ENCODE measurements around the gene EPO. TPM values are rescaled to one million over a fixed set of nuclear protein-coding genes. Genes with fewer than 3 reads are reported as not detected.

The EPO gene
- not detected in 2 replicates for total RNA-seq

DNA sequence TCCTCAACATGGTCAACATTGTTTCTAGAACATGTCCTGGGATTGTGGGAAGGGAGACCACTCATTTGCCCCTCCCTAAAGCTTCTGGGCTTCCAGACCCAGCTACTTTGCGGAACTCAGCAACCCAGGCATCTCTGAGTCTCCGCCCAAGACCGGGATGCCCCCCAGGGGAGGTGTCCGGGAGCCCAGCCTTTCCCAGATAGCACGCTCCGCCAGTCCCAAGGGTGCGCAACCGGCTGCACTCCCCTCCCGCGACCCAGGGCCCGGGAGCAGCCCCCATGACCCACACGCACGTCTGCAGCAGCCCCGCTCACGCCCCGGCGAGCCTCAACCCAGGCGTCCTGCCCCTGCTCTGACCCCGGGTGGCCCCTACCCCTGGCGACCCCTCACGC, at the start of gene EPO:
EPO (plus strand) TSS at position 190 of the 392 bp plus-strand sequence. CDS start 513 bp downstream, outside the sequence.
- DNase-seq (ENCODE audit: low read depth in 2 of 2) = no peak

DNA sequence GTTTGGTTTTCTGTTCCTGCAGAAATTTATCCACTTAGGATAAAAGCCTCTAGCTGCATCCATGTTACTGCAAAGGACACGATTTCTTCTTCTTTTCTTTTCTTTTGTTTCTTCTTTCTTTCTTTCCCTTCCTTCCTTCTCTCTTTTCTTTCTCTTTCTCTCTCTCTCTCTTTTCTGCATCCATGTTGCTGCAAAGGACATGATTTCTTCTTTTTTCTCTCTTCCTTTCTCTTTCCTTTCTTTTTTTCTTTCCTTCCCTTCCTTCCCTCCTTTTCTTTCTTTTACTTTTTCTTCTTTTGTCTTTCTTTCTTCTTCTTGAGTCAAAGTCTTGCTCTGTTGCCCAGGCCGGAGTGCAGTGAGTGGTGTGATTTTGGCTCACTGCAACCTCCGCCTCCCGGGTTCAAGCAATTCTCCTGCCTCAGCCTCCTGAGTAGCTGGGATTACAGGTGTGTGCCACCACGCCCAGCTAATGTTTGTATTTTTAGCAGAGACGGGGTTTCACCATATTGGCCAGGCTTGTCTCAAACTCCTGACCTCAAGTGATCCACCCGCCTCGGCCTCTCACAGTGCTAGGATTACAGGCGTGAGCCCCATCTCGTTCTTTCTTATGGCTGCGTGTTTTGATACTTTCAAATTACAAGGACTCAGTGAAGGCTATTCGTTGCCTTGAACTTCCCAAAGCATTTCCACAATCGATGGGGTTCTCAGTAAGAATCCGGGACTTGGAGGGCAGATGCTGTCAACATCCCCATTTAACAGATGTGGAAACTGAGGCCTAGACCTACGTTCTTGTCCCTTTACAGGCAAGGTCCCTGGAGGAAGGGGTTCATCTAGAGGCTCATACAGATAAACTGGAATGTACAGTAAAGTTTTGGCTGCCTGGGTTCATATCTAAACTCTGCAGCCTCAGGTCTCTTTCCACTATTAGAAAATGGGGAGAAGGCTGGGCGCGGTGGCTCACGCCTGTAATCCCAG, 48.6 kb upstream of the EPO start:
- DNase-seq (ENCODE audit: low read depth in 2 of 2) = no peak

DNA sequence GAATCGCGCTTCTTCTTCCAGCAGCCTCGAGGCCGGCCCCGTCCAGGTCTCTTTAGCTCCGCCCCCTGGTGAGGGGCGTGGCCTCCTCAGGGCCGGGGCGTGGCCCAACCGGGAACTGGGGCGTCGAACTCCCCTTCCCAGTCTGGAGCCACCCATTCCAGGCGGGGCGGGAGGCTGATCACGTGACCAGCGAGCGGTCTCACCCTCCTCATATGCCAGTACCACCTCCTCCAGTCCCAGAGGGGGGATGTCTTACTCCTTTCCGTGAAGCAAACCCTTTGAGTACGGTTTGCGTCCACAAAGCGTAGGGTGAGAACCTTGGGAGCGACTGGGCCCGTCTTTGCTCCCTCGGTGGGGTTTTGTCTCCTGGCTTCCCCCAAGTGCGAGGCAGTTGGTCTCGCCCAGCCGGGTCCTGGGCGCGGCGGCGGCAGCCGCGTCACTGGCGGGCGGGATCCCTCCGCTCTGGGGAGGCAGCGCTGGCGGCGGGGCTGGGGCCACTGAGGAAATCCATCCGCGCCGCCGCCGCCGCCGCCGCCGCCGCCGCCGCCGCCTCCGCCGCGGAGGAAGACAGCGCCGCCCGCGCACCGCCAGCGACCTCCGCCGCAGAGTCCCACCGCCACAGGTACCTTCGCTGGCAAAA, 46.8 kb upstream of the EPO start, which contains the start of gene GNB2:
GNB2 (plus strand) TSS at position 439 of the 640 bp plus-strand sequence. CDS start 2,526 bp downstream, outside the sequence.
- peak; percentile 99 for DNase-seq (ENCODE audit: low read depth in 2 of 2)

DNA sequence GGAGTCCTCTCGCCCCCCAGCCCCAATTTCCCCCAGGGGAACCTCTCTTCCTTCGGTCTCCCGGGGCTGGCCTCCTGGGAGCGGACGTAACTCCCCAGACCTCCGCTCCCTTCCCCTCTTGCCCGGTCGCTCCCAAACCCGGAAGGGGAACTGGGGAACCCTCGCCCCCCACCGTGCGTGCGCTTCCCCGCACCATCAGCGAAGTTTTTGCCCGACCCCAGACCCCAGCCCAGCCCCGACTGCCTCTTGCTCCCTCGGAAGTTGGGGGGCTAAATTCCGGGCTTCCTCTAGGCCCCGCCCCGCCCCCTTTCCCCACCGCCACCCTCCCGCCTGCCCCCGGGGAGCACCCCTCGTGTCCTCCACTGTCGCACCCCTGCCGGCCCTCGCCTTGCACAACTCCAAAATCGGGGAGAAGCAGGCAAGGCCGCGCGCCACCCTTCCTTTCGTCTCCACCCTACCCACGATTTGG, 46.3 kb upstream of the EPO start:
- no peak for DNase-seq (ENCODE audit: low read depth in 2 of 2)

DNA sequence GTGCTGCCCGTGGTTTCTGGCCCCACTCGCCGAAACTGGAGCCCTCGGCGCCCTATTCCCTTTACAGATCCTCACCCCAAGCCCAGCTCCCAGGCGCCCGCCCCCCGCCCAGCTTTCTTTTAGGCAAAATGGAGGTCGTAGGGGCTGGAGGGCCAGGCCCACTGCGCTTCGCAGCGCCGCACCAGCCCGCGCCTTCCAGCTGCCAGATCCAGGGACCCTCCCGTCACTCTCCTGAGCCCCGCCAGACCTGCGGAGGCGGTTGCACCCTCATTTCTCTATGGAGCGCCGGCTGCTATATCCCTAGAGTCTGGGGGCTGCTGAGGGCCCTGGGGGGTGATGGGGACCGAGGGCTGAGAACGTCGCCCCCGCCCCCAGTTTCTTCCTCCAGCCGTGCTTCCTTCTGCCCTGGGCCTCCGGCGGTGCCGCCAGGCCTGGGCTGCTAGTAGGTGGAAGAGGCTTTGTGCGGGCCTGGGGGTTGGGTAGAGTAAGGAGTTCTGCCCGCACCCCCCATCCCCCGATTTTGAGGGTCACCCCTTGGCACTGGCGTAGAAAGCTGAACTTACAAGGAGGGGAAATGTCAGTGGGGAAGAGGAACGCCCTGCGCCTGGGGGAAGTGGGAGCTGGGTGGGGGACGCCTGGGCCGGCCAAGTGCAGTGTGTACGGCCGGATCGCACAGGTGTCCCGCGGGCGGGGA, 45.7 kb upstream of the EPO start:
- peak; percentile 36 to 43 for DNase-seq (ENCODE audit: low read depth in 2 of 2)

DNA sequence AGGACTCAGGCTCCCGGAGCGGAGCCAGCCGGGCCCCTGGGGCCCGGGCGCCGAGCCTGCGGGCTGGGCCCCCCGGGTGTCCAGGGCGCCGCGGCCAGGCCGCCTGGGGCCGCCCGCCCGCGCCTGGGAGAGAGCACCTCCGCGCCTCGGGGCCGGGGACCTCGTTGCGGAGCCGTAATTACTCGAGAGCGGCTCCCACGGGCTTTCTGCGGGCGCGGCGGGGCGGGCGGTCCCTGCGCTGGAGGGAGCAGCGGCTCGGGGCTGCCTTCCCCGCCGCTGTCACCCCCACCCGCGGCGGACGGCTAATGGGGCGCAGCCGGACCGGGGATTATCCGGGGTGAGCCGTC, 45.2 kb upstream of the EPO start:
- DNase-seq (ENCODE audit: low read depth in 2 of 2) = peak in 1 of 2 donors; percentile 18

DNA sequence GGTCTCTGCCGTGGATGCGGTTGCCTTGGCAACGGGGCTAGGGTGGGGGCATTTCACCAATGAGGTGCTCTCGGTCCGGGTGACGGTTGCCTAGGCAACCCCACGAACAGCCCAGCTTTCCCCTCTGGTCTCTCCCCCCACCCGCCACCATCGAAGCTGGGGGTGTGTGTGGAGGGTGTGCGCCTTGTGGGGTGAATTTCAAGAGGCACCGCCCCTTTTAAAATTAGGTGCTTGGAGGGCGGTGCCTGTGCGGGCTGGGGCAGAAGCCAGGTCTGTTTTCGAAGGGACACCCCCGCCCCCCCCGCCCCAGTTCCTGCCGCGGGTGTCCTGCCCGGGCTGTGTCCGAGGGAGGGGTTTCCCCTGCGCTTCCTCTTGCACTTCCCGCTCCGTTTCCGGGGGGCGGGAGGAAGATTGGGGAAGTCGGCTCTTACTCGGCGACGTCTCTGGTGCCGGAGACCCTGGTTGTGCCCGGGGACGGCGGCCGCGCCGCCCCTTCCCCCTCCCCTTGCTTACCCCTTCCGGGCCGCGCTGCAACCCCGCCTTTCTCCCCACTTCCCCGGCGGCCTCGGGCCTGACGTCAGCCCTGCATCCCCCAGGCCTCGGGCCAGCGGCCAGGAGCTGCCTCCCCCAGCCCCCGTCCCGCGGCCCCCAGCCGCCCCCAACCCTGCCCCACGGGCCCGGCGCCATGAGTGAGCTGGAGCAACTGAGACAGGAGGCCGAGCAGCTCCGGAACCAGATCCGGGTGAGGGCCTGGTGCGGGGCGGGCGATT, 44.5 kb upstream of the EPO start:
- DNase-seq (ENCODE audit: low read depth in 2 of 2) = peak; percentile 63

DNA sequence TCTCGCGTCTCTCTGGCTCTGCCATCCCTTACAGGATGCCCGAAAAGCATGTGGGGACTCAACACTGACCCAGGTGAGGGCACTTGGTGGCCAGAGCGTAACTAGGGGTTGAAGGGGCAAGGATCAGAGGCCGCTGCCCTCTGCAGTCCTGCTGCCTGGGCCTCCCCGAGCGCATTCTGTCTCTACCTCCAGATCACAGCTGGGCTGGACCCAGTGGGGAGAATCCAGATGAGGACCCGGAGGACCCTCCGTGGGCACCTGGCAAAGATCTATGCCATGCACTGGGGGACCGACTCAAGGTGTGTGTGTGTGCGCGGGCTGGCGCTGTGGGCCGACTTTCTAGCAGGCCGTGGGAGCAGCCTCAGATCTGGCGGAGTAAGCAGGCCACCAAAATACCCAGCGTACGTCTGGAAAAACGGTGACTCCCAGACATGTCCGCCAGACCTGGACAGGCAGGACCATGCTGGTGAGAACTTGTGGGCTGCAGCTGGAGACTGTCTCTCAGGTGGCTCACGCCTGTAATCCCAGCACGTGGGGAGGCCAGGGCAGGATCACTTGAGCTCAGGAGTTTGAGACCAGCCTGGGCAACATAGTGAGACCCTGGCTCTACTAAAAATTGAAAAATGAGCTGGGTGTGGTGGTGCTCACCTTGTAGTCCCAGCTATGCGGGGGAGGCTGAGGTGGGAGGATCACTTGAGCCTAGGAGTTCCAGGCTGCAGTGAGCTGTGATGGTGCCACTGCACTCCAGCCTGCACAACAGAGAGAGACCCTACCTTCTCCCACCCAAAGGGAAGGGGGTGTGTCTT, 43.6 kb upstream of the EPO start:
- no peak for DNase-seq (ENCODE audit: low read depth in 2 of 2)

DNA sequence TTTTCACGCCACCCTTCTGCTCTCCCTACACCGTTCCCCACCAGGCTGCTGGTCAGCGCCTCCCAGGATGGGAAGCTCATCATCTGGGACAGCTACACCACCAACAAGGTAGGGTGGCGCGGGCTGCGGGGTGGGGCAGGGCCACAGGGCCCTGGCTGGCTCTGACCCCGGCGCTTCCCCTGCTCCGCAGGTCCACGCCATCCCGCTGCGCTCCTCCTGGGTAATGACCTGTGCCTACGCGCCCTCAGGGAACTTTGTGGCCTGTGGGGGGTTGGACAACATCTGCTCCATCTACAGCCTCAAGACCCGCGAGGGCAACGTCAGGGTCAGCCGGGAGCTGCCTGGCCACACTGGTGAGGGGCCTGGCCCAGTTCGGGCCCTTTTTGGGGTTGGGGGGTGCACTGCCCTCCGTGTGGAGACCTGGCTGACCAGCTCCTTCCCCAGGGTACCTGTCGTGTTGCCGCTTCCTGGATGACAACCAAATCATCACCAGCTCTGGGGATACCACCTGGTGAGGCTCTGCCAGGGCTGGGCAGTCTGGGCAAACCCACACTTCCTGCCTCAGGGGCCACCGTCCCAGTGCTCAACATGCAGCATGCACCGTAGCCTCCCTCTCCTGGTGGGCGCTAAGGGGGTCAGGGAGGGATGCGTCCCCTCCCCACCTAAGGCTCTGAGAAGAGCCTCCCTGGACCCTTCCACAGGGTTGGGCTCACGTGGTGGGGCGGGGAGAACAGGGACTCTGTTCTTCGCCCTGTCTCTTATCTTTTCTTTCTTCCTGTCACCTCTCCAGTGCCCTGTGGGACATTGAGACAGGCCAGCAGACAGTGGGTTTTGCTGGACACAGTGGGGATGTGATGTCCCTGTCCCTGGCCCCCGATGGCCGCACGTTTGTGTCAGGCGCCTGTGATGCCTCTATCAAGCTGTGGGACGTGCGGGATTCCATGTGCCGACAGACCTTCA, 42.7 kb upstream of the EPO start:
- DNase-seq (ENCODE audit: low read depth in 2 of 2) = no peak

DNA sequence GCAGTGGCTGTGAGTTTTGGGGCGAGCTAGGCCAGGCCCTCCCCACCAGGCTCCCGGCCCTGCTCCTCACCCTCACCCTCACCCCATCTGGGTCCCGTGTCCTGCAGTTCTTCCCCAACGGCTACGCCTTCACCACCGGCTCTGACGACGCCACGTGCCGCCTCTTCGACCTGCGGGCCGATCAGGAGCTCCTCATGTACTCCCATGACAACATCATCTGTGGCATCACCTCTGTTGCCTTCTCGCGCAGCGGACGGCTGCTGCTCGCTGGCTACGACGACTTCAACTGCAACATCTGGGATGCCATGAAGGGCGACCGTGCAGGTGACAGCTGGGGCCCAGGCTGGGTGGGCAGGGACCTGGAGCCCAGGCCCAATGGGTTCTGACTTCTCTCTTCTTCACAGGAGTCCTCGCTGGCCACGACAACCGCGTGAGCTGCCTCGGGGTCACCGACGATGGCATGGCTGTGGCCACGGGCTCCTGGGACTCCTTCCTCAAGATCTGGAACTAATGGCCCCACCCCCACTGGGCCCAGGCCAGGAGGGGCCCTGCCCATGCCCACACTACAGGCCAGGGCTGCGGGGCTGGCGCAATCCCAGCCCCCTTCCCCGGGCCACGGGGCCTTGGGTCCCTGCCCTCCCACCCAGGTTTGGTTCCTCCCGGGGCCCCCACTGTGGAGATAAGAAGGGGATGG, 41.8 kb upstream of the EPO start:
- no peak for DNase-seq (ENCODE audit: low read depth in 2 of 2)

DNA sequence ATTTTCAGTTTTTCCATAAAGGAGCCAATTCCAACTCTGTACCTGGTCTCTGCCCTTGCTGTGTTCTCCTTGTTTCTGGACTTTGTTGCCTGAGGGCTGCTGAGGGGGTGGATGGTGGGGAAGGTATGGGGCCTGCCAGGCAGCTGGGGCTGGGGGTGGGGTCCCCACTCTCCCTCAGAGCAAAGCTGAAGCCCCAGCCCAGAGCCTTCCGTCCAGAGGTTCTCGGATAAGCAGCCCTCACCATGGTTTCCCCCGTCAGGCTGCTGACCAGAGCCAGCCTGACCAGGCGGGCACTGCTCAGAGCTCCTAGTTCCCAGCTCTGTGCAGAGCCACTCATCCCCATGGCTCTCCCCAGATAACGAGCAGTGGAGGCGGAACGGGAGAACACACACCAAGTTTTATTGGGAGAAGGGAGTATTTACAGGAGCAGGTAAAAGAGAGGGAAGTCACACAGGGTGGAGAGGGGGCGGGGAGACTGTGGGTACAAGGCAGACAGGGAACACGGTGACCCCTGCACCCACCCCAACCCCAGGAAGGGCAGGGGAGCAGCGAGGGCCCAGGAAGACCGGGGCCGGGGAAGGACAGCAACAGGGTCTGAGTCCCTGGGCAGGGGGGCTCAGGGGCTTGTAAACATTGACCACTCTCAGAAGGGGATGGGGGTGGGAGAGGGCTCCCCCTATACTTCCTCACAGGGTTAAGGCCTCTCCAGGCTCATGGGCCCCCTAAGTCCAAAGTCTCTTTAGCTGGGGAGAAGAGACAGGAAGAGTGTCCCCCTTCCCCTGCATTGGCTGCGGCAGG, 40.9 kb upstream of the EPO start:
- no peak for DNase-seq (ENCODE audit: low read depth in 2 of 2)

DNA sequence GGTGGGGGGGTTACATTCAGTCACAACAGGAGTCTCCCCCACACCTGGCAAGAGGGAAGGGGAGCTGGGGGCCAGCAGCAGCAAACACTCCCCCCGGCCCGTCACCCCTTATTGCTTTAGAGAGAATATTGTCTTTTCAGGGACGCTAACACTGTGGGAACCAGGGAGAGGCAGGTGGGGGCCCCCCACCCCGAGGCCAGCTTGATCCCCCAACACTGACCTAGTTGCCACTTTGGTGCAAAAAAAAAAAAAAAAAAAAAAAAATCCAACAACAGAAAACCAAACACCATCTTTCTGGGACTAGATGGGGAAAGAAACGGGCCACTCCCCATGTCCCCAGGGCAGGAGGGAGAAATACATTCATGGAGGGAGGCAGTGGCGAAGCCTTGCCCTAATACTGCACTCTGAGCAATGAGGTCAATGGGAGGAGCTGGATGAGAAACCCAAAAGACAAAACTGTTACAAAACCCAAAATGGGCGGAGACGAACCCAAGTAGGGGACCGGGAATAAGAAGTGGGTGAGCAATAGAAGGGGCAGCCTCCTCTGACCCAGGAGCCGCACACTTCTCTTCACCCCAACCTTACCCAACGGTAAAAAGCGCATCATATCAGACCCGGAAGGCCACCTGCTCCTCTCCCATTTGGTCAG, 40.2 kb upstream of the EPO start:
- no peak for DNase-seq (ENCODE audit: low read depth in 2 of 2)

DNA sequence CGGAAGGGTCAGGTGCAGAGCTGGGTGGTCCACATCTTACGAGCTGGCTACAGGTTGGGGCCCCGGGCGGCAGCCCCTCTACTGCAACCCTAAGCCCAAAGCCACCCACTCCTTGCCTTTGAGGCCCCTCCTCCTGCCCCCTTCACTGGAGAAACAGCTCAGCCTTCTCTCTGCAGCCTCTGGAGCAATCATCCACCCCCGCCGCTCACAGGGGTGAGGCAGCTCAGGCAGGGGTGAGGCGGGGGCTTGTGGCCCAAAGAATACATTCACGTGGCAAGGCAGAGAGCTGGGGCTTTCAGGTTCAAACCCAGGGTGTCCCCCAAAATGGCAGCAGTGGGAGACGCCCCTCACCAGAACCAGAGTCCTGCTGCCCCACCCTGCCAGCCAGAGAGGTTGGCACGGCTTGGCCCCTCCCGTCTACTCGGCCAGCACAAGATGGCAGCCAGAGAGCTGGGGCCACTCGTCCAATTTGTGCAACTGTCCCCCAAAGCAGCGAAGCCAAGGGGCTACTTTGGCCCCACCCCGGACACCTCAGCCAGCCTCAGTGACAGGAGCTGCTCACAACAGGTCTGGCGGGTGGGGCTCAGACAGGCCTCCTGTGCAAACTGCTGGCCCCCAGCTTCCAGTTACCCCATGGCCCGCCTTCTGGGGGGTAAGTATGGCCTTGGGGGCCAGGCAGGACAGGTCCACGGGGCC, 39.5 kb upstream of the EPO start:
- DNase-seq (ENCODE audit: low read depth in 2 of 2) = no peak

DNA sequence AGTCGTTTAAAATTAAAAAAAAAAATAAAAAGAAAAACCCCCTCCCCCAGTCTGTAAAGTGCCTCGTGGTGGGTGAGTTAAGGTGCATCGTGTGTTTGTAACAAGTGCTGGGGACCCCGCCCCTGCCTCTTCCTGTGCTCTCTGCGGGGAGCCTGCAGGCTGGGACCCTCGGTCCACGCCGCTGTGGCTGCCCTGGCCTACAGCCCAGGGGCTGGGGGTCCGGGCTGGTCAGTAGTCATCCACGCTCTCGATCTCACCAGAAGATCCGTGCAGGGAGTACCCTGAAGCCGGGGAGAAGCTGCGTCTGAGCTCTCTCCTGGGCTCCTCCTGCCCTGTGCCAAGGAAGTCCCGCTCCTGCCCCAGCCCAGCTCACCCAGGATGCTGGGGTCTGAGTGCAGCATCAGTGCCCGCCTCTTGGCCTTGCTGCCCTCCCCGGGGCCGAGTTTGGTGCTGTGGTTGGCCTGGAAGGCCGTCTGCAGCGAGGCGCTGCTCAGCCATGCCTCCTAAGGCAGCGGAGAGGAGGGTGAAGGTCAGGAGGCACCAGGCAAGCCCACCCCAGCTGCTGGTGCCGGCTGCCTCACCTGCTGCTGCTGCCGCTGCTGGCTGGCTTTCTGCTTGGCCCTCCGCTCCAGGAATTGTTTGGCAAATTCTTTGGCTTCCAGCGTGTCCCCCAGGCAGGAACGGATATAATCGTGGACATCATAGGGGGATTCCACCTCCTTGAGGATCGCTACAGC, 38.6 kb upstream of the EPO start:
- no peak for DNase-seq (ENCODE audit: low read depth in 2 of 2)

DNA sequence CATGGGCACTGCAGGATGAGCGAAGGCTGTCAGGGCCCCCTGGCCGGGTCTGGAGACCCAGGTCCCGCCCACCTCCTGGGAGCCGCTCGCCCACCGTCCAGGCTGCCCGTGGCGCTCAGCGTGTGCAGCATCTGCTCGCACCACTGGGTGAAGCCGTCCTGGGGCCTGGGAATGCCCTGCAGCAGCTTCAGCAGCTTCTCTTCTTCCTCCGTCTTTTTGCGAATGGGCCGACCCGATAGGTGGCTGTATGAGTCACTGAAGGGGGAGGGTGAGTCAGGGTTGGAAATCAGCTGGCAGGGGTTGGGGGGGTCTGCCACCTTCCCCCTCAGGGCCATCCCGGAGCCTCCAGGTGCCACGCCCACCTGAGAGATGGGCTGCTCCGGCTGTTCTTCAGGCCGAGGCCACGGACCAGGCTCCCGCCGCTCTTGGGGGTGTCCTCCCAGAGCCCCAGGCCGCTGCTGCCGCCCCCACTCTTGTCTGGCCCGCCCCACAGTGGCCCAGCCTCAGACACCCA, 38.0 kb upstream of the EPO start:
- DNase-seq (ENCODE audit: low read depth in 2 of 2) = peak in 1 of 2 donors; percentile 22
